Measurements from ENCODE around the gene ATF5. TPM values are rescaled to one million over a fixed set of nuclear protein-coding genes. Genes with fewer than 3 reads are reported as not detected.
"Not testable (repeated sequence)": the region's sequence is repeated elsewhere in the genome, so short reads cannot be mapped to it uniquely, and the experiment has no call there.

The ATF5 gene
- total RNA-seq, 1 donor from 2014 or later, result 21.7 TPM

DNA sequence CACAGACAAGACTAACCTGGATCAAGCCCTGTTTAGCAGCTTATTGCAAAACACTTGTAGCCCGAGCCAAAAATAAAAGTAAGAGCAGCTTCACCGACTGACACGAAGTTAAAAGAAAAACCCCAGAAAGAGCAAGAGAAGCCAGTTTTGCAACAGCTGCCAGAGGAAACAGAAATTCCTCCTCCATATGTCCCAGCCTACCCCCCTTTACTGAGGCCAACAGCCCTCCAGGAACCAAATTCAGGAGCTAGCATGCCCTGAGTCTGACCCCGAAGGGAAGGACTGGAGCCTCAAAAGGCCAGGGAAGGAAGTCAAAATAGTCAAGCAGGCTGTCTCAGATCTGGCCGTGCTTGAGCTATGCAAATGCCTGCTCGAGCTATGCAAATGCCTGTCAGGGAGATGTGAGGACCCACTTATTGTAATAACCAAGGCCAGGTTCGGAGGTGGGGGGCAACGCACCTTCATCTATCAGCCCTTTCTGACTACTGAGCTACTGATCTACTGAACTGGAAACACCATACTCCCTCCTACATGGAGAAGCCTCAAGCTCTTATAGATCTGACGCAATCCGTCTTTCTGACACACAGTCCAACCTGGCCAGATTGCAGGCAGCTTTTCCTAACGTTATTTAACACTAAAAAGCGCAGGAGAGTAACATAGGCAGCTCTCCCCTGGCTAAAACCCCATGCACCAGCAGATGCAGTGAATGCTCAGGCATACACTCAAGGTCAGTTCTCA is 25.3 kb downstream of the ATF5 start:
- H3K36me3 Mint-ChIP-seq, result no peaks in the 10 kb centered on the region
- peak overlapping the region; percentile 86 for H3K27ac Mint-ChIP-seq
- TF ChIP-seq, protein P1, sequence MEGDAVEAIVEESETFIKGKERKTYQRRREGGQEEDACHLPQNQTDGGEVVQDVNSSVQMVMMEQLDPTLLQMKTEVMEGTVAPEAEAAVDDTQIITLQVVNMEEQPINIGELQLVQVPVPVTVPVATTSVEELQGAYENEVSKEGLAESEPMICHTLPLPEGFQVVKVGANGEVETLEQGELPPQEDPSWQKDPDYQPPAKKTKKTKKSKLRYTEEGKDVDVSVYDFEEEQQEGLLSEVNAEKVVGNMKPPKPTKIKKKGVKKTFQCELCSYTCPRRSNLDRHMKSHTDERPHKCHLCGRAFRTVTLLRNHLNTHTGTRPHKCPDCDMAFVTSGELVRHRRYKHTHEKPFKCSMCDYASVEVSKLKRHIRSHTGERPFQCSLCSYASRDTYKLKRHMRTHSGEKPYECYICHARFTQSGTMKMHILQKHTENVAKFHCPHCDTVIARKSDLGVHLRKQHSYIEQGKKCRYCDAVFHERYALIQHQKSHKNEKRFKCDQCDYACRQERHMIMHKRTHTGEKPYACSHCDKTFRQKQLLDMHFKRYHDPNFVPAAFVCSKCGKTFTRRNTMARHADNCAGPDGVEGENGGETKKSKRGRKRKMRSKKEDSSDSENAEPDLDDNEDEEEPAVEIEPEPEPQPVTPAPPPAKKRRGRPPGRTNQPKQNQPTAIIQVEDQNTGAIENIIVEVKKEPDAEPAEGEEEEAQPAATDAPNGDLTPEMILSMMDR (IDR thresholded peaks at IDR 0.05; ENCODE audit: unreplicated experiment), result no peak
- H3K4me1 Mint-ChIP-seq, result peaks cover 60% of the 10 kb centered on the region
- H3K27me3 Mint-ChIP-seq (ENCODE audit: low read depth), result peaks cover 2% of the 10 kb centered on the region
- H3K4me3 Mint-ChIP-seq, result peak overlapping the region; percentile 40
- H3K9me3 Mint-ChIP-seq, result no peaks in the 10 kb centered on the region
- DNase-seq (ENCODE audit: low spot score in 2 of 2, unreplicated experiment in 2 of 2), result no peak

DNA sequence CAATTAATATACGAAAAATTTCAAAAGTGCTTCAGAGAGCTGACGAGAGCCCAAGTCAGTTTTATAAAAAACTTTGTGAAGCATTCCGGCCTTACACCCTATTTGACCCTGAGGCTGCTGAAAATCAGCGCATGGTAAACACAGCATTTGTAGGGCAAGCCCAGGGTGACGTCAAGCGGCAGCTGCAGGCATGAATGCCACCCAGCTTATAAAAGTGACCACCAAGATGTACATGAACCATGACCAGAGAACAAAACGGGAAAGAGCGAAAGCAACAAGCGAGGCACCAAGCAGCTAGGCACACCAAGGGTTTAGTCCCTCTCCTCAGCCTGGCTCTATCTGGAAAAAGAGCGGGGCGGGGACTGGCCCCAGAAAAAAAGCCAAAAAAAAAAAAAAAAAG is 25.9 kb downstream of the ATF5 start:
- no peaks in the 10 kb centered on the region for H3K9me3 Mint-ChIP-seq
- peaks cover 58% of the 10 kb centered on the region for H3K4me1 Mint-ChIP-seq

DNA sequence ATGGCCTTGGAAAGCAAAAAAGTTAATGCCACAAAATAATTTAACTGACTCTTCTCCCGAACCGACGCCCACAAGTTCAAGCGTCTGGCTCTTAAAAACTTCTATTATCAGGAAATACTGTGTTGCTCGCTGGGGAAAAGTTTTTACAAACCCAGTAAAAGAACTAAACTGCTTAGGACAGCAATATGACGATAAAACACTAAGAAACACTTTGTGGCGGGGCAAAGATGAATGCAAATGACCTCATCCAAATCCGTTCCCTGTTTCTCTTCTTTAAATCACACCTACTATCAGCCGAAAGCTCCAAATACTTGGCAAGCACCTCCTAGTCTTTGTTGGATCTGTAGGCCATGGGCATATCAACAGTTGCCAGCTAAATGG is 27.1 kb downstream of the ATF5 start:
- Mint-ChIP-seq H3K9me3 (no peaks in the 10 kb centered on the region), H3K4me1 (peaks cover 54% of the 10 kb centered on the region), H3K4me3 (peak overlapping the region; percentile 10), H3K36me3 (no peaks in the 10 kb centered on the region), H3K27ac (peak overlapping the region; percentile 56), H3K27me3 (ENCODE audit: low read depth) (no peaks in the 10 kb centered on the region)
- no peak for DNase-seq (ENCODE audit: low spot score in 2 of 2, unreplicated experiment in 2 of 2)
- TF ChIP-seq, protein P1 (IDR thresholded peaks at IDR 0.05; ENCODE audit: unreplicated experiment), result no peak

More for the DNA sequence above, 25.9 kb downstream of the ATF5 start:
- Mint-ChIP-seq H3K36me3 (no peaks in the 10 kb centered on the region), H3K27ac (peak overlapping the region; percentile 84), H3K27me3 (ENCODE audit: low read depth) (peaks cover 1% of the 10 kb centered on the region), H3K4me3 (no peak overlapping the region)
- DNase-seq (ENCODE audit: low spot score in 2 of 2, unreplicated experiment in 2 of 2), result no peak
- TF ChIP-seq, protein P1 (IDR thresholded peaks at IDR 0.05; ENCODE audit: unreplicated experiment), result no peak

DNA sequence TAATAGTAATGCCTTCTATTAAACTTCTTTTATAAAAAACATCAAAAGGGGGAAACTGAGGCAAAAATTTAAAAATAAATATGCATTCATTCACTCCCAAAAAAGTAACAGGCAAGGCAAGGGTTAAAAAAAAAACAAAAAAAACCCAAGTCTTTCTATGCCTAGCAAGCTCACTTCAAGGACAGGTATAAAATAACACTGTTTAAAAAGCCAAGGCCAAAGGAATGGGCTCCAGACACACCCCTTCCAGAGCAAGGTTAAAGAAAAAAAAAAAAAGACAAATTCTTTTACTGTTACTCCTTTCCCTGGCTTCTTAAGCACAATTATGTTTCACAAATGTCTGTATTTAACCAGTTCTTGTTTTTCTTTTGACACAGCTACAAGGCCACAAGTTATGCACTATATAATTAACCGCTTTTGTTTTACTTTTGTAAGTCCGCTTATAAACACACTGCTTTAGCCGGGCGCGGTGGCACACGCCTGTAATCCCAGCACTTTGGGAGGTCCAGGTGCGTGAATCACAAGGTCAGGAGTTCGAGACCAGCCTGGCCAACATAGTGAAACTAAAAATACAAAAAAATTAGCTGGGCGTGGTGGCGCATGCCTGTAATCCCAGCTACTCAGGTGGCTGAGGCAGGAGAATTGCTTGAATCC is 28.4 kb downstream of the ATF5 start:
- Mint-ChIP-seq H3K27ac (no peak overlapping the region), H3K4me1 (peaks cover 47% of the 10 kb centered on the region), H3K4me3 (no peak overlapping the region), H3K9me3 (no peaks in the 10 kb centered on the region), H3K27me3 (ENCODE audit: low read depth) (no peaks in the 10 kb centered on the region), H3K36me3 (no peaks in the 10 kb centered on the region)
- TF ChIP-seq, protein P1 (IDR thresholded peaks at IDR 0.05; ENCODE audit: unreplicated experiment), result no peak
- DNase-seq (ENCODE audit: low spot score in 2 of 2, unreplicated experiment in 2 of 2), result no peak

DNA sequence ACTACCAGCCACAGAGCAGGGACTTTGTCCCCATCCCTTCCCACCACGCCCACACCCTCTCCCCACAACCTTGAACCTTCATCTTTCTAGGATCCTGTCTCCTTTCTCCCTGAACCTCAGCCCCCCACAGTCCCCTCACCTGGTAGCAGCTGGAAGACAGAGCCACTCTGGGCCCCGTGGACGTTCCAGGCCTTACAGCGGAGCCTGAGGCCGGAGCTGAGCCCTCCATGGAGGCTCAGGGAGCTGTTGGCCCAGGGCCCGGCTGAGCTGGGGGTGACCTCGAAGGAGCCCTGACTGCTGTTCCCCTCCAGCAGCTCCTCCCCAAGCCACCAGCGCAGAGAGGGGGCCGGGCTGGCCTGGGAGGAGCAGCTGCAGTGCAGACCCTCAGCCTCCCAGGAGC is 29.1 kb downstream of the ATF5 start:
- Mint-ChIP-seq H3K4me3 (peak overlapping the region; percentile 48), H3K4me1 (peaks cover 40% of the 10 kb centered on the region)
- H3K9me3 Mint-ChIP-seq; DNase-seq (ENCODE audit: low spot score in 2 of 2, unreplicated experiment in 2 of 2); H3K36me3 Mint-ChIP-seq; H3K27ac Mint-ChIP-seq; H3K27me3 Mint-ChIP-seq (ENCODE audit: low read depth): not testable (repeated sequence)

DNA sequence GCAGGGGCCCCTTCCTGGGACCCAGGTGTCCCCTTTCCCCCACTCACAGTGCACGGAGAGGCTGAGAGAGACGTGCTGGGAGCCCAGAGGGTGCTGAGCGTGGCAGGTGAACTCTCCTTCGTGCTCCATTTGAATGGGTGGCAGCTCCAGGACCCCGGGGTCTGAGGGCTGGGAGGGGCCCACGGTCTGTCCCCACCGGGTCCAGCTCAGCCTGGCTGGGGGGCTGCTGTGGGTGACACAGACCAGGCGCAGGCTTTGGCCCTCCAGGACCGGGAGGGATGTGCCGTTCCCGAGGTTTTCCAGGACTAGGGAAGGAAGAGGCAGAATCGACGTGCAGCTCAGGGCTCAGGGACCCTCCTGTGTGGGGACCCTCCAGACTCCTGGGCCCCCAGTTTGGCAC is 29.6 kb downstream of the ATF5 start:
- H3K4me3 Mint-ChIP-seq; H3K36me3 Mint-ChIP-seq; H3K27me3 Mint-ChIP-seq (ENCODE audit: low read depth); DNase-seq (ENCODE audit: low spot score in 2 of 2, unreplicated experiment in 2 of 2); H3K27ac Mint-ChIP-seq; H3K9me3 Mint-ChIP-seq: not testable (repeated sequence)
- H3K4me1 Mint-ChIP-seq, result peaks cover 35% of the 10 kb centered on the region

DNA sequence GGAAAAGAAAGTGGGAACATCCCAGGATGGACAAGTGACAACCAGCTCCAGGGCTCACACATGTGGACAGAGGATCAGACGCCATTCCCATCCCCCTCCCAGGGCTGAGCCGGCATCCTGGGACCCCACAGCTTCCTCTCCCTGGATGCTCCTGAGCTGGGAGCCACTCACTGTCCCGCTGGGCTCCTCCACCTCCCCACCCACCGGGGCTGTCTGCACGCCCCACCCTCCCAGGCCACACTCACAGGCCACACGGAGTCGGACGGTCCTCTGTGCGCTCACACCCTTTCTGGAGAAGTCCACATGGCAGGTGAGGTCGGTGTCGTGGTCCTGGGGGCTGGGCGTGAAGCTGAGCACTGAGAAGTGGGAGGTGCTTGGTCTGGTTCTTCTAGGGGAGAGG is 30.9 kb downstream of the ATF5 start:
- H3K27me3 Mint-ChIP-seq (ENCODE audit: low read depth); H3K27ac Mint-ChIP-seq; H3K9me3 Mint-ChIP-seq; DNase-seq (ENCODE audit: low spot score in 2 of 2, unreplicated experiment in 2 of 2); H3K4me3 Mint-ChIP-seq; H3K36me3 Mint-ChIP-seq: not testable (repeated sequence)
- peaks cover 22% of the 10 kb centered on the region for H3K4me1 Mint-ChIP-seq

DNA sequence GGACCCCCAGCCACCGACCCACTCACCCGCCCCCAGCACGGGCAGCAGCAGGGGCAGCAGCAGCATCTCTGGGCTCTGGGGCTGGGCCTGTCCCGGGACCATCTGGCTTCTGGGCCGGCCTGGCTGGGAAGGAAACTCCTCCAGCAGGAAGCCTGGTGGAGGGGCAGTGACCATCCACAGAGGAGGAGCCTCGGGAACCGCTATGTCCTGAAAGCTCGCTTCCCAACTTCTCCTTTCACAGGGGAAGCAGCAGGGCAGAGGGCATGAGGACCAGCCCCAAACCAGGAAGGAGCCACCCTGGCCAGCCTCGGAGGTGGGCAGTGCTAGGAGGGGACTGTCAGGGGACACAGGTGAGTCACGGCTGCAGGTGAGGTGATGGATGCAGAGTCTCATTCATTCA is 32.0 kb downstream of the ATF5 start, which contains the start of gene SIGLEC11:
Gene SIGLEC11 (minus strand): TSS at position 193 of the 400 bp plus-strand sequence. CDS start 91 bp downstream, at position 102.
- H3K9me3 Mint-ChIP-seq; H3K27ac Mint-ChIP-seq; DNase-seq (ENCODE audit: low spot score in 2 of 2, unreplicated experiment in 2 of 2); H3K27me3 Mint-ChIP-seq (ENCODE audit: low read depth); H3K36me3 Mint-ChIP-seq; H3K4me3 Mint-ChIP-seq: not testable (repeated sequence)
- H3K4me1 Mint-ChIP-seq, result peaks cover 14% of the 10 kb centered on the region

All from mesothelial cell of epicardium (in vitro differentiated cells).